NCI-H510A (cell line): ENCODE measurements around the gene HES1.
"Not testable (repeated sequence)": the region's sequence is repeated elsewhere in the genome, so short reads cannot be mapped to it uniquely, and the experiment has no call there.

Experiments
- DNase-seq: peaks from one replicate; lab custom pipeline; 2025; lab: John Stamatoyannopoulos, UW

Gene HES1

GRCh38 chr3:194141415-194142155 is 5.6 kb downstream of the HES1 start:
- peak; percentile 88 for DNase-seq

GRCh38 chr3:194142156-194142910 is 6.4 kb downstream of the HES1 start:
- DNase-seq = no peak

- DNase-seq = no peak
These were observed 9.8 kb downstream of the HES1 start for GRCh38 chr3:194145702-194146101.

- DNase-seq = no peak
These were observed 11.7 kb downstream of the HES1 start for GRCh38 chr3:194147679-194148078.

- DNase-seq = no peak
These were observed 12.4 kb downstream of the HES1 start for GRCh38 chr3:194148383-194148782.

- DNase-seq = no peak
These were observed 14.4 kb downstream of the HES1 start for GRCh38 chr3:194150252-194150934.

- DNase-seq = not testable (repeated sequence)
These were observed 15.0 kb downstream of the HES1 start for GRCh38 chr3:194150935-194151302.

- DNase-seq = no peak
These were observed 18.4 kb downstream of the HES1 start for GRCh38 chr3:194154346-194154745.

GRCh38 chr3:194156095-194156494 is 20.1 kb downstream of the HES1 start:
- DNase-seq = no peak

GRCh38 chr3:194158942-194159439 is 23.0 kb downstream of the HES1 start:
- DNase-seq = no peak

- no peak for DNase-seq
These were observed 24.2 kb downstream of the HES1 start for GRCh38 chr3:194160158-194160557.

- DNase-seq = no peak
These were observed 25.4 kb downstream of the HES1 start for GRCh38 chr3:194161131-194162045.

- no peak for DNase-seq
These were observed 26.2 kb downstream of the HES1 start for GRCh38 chr3:194162070-194162678.

GRCh38 chr3:194162817-194163584 is 27.1 kb downstream of the HES1 start:
- no peak for DNase-seq

GRCh38 chr3:194163697-194164096 is 27.7 kb downstream of the HES1 start:
- no peak for DNase-seq

- no peak for DNase-seq
These were observed 28.9 kb downstream of the HES1 start for GRCh38 chr3:194164861-194165260.

GRCh38 chr3:194165271-194166018 is 29.5 kb downstream of the HES1 start:
- peak; percentile 40 for DNase-seq

GRCh38 chr3:194166682-194167479 is 30.9 kb downstream of the HES1 start:
- DNase-seq = peak; percentile 30
